Neural progenitor cell (in vitro differentiated cells): ENCODE data around the gene TICRR. TPM values are rescaled to one million over a fixed set of nuclear protein-coding genes. Genes with fewer than 3 reads are reported as not detected.

Experiments used
- DNase-seq: peaks from one replicate; pipeline ENCODE4 v3.0.0-alpha.2; 2016; ENCODE audit warnings: low spot score
- H2AFZ ChIP-seq: fragments of 200-600 bp; sonication (generic); replicated peaks from 2 replicates; pipeline ENCODE4 v1.6.1; 2016; ENCODE audit warnings: antibody characterized with exemption
- H3F3A ChIP-seq: fragments of 200-600 bp; sonication (generic); 2 replicates; pipeline ENCODE4 v1.6.1; 2016; ENCODE audit warnings: antibody characterized with exemption, low read depth
- H3K27ac ChIP-seq: fragments of 200-600 bp; sonication (generic); 2 replicates; pipeline ENCODE4 v1.5.1; 2016; ENCODE audit warnings: mild to moderate bottlenecking
- H3K27me3 ChIP-seq: fragments of 200-600 bp; sonication (generic); 2 replicates; pipeline ENCODE4 v1.6.1; 2016; ENCODE audit warnings: mild to moderate bottlenecking, moderate library complexity
- H3K36me3 ChIP-seq: fragments of 200-600 bp; sonication (generic); 2 replicates; pipeline ENCODE4 v1.5.1; 2016
- H3K4me1 ChIP-seq: fragments of 200-600 bp; sonication (generic); 2 replicates; pipeline ENCODE4 v1.6.1; 2016; ENCODE audit warnings: mixed run types
- H3K4me2 ChIP-seq: fragments of 200-600 bp; sonication (generic); 2 replicates; pipeline ENCODE4 v1.6.1; 2016
- H3K4me3 ChIP-seq: fragments of 200-600 bp; sonication (generic); 2 replicates; pipeline ENCODE4 v1.5.1; 2016
- H3K79me2 ChIP-seq: fragments of 200-600 bp; sonication (generic); 2 replicates; pipeline ENCODE4 v1.6.1; 2016; ENCODE audit warnings: low read depth
- H3K9ac ChIP-seq: fragments of 200-600 bp; sonication (generic); 2 replicates; pipeline ENCODE4 v1.6.1; 2016
- H3K9me3 ChIP-seq: fragments of 200-600 bp; sonication (generic); 2 replicates; pipeline ENCODE4 v1.5.1; 2016; ENCODE audit warnings: low read depth
- H4K20me1 ChIP-seq: fragments of 200-600 bp; sonication (generic); 2 replicates; pipeline ENCODE4 v1.6.1; 2016; ENCODE audit warnings: low read depth
- H3K27ac Mint-ChIP-seq: 3 replicates; pipeline ENCODE4 v1.8.0; 2021; ENCODE audit warnings: mixed read lengths
- H3K27me3 Mint-ChIP-seq: 2 replicates; pipeline ENCODE4 v1.8.0; 2022; ENCODE audit warnings: low read depth, mild to moderate bottlenecking, inconsistent platforms, moderate library complexity, mixed read lengths; ENCODE audit not compliant: insufficient read depth
- H3K36me3 Mint-ChIP-seq: 3 replicates; pipeline ENCODE4 v1.8.0; 2021; ENCODE audit warnings: mixed read lengths
- H3K4me1 Mint-ChIP-seq: 3 replicates; pipeline ENCODE4 v1.8.0; 2021; ENCODE audit warnings: mixed read lengths
- H3K4me3 Mint-ChIP-seq: 3 replicates; pipeline ENCODE4 v1.8.0; 2021; ENCODE audit warnings: mild to moderate bottlenecking, moderate library complexity, mixed read lengths
- H3K9me3 Mint-ChIP-seq: 3 replicates; pipeline ENCODE4 v1.8.0; 2020; ENCODE audit warnings: mixed read lengths
- EZH2 ChIP-seq: fragments of 200-600 bp; sonication (generic); IDR thresholded peaks from 2 replicates; pipeline ENCODE4 v1.6.1; 2017; ENCODE audit warnings: antibody characterized with exemption, mild to moderate bottlenecking, moderate library complexity
- EZH2phosphoT487 ChIP-seq: fragments of 200-600 bp; sonication (generic); IDR thresholded peaks from 2 replicates; pipeline ENCODE4 v1.6.1; 2017; ENCODE audit warnings: antibody characterized with exemption
- total RNA-seq: library from RNA; depleted of rRNA; stranded (reverse); fragments of >200 nt; gene quantifications from 2 replicates; pipeline ENCODE4 v1.2.3, GENCODE V29; 2015; ENCODE audit warnings: low replicate concordance
- TF ChIP-seq, protein P1 (sequence below): fragments of 200-600 bp; sonication (generic); IDR thresholded peaks from 2 replicates; pipeline ENCODE4 v1.5.1; 2017; ENCODE audit warnings: antibody characterized with exemption, mild to moderate bottlenecking

Gene TICRR
- total RNA-seq, 1 donor from 2014 or later, result 19.6 TPM

DNA sequence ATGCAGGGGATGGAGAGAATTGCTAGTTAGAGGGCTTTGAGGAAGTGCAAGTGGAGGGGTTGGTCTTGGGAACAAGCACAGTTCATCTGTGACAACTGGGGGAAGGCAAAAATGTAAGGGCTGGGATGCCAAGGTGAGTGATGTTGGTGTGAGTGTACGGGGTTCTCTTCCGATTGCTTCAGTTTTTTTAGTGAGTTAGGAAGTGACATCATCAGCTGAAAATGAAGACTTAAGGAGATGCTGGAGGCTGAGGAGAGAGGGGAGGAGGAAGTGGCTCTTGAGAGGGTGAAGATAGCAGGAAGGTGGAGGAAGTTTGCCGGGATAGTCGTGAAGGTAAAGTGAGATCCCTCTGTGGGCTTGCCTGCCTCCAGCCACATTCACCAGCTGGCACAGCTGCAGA is 12.7 kb downstream of the TICRR start:
- no peak overlapping the region for H3K27ac ChIP-seq
- Mint-ChIP-seq H3K36me3 (peaks cover 22% of the 10 kb centered on the region), H3K9me3 (no peaks in the 10 kb centered on the region), H3K27me3 (no peaks in the 10 kb centered on the region), H3K4me3 (no peak overlapping the region), H3K4me1 (peaks cover 2% of the 10 kb centered on the region), H3K27ac (no peak overlapping the region)
- no peaks in the 10 kb centered on the region for H3K4me1 ChIP-seq
- TF ChIP-seq EZH2, result no peak
- no peak for TF ChIP-seq EZH2phosphoT487
- no peaks in the 10 kb centered on the region for H3K9me3 ChIP-seq
- H3F3A ChIP-seq, result no peaks in the 10 kb centered on the region
- no peak overlapping the region for H2AFZ ChIP-seq
- H3K79me2 ChIP-seq, result peaks cover 26% of the 10 kb centered on the region
- H3K27me3 ChIP-seq, result no peaks in the 10 kb centered on the region
- peaks cover 20% of the 10 kb centered on the region for H3K36me3 ChIP-seq
- no peak for DNase-seq
- H3K4me3 ChIP-seq, result no peak overlapping the region
- no peak overlapping the region for H3K4me2 ChIP-seq
- no peak overlapping the region for H3K9ac ChIP-seq
- H4K20me1 ChIP-seq, result peaks cover 33% of the 10 kb centered on the region

DNA sequence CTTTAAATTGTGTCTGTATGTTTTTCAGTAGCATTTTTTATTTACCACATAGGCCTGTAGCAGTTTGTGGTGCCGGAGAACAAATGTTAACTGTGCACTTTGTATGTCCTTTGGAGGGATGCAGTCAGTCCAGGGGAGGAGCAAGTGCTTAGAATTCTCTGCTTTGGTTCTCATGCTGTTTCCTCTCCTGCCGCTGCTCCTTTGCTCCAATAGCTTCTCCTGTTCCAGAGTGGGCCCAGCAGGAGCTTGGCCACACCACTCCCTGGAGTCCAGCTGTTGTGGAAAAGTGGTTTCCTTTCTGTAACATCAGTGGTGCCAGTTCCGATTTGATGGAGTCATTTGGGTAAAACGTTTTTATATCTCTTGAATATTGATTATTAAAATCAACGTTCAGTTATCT is 16.6 kb downstream of the TICRR start:
- Histone ChIP-seq H3K4me1 (no peaks in the 10 kb centered on the region), H3F3A (no peaks in the 10 kb centered on the region), H3K9me3 (no peaks in the 10 kb centered on the region), H3K36me3 (peaks cover 15% of the 10 kb centered on the region), H2AFZ (no peak overlapping the region), H3K27ac (no peak overlapping the region), H3K27me3 (no peaks in the 10 kb centered on the region), H4K20me1 (peaks cover 11% of the 10 kb centered on the region), H3K4me3 (no peak overlapping the region), H3K4me2 (no peak overlapping the region), H3K9ac (no peak overlapping the region), H3K79me2 (peaks cover under 1% of the 10 kb centered on the region)
- peaks cover 28% of the 10 kb centered on the region for H3K36me3 Mint-ChIP-seq
- H3K27ac Mint-ChIP-seq, result no peak overlapping the region
- H3K9me3 Mint-ChIP-seq, result no peaks in the 10 kb centered on the region
- H3K4me3 Mint-ChIP-seq, result no peak overlapping the region
- DNase-seq, result peak; percentile 2
- peaks cover 2% of the 10 kb centered on the region for H3K4me1 Mint-ChIP-seq
- no peak for TF ChIP-seq EZH2
- TF ChIP-seq, protein P1, sequence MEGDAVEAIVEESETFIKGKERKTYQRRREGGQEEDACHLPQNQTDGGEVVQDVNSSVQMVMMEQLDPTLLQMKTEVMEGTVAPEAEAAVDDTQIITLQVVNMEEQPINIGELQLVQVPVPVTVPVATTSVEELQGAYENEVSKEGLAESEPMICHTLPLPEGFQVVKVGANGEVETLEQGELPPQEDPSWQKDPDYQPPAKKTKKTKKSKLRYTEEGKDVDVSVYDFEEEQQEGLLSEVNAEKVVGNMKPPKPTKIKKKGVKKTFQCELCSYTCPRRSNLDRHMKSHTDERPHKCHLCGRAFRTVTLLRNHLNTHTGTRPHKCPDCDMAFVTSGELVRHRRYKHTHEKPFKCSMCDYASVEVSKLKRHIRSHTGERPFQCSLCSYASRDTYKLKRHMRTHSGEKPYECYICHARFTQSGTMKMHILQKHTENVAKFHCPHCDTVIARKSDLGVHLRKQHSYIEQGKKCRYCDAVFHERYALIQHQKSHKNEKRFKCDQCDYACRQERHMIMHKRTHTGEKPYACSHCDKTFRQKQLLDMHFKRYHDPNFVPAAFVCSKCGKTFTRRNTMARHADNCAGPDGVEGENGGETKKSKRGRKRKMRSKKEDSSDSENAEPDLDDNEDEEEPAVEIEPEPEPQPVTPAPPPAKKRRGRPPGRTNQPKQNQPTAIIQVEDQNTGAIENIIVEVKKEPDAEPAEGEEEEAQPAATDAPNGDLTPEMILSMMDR, result no peak
- H3K27me3 Mint-ChIP-seq, result no peaks in the 10 kb centered on the region

DNA sequence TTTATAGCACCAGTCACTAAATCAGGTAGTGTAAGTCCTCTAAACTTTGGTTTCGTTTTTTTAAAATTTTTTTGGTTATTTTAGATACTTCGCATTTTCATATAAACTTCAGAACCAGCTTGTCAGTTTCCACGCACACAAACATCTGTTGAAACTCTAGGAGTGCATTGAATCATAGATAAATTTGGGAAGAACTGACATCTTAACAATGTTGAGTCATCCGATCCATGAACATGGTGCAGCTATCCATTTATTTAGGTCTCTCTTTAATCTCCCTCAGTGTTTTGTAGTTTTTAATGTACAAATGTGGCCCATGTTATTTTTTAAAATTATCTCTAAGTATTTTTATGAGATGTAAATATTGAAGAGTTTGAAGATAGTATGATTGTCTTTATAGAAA is 17.7 kb downstream of the TICRR start:
- Mint-ChIP-seq H3K9me3 (no peaks in the 10 kb centered on the region), H3K4me3 (no peak overlapping the region), H3K4me1 (peaks cover 2% of the 10 kb centered on the region), H3K27me3 (no peaks in the 10 kb centered on the region), H3K27ac (no peak overlapping the region), H3K36me3 (peaks cover 34% of the 10 kb centered on the region)
- Histone ChIP-seq H3K27me3 (no peaks in the 10 kb centered on the region), H3K36me3 (peaks cover 23% of the 10 kb centered on the region), H3K9ac (no peak overlapping the region), H3K27ac (no peak overlapping the region), H4K20me1 (peaks cover 4% of the 10 kb centered on the region), H3K79me2 (no peaks in the 10 kb centered on the region), H3K9me3 (no peaks in the 10 kb centered on the region), H3K4me2 (no peak overlapping the region), H3K4me1 (no peaks in the 10 kb centered on the region), H3F3A (no peaks in the 10 kb centered on the region), H3K4me3 (no peak overlapping the region), H2AFZ (no peak overlapping the region)
- DNase-seq, result no peak
- no peak for TF ChIP-seq EZH2phosphoT487
- no peak for TF ChIP-seq EZH2
- TF ChIP-seq, protein P1, result no peak

DNA sequence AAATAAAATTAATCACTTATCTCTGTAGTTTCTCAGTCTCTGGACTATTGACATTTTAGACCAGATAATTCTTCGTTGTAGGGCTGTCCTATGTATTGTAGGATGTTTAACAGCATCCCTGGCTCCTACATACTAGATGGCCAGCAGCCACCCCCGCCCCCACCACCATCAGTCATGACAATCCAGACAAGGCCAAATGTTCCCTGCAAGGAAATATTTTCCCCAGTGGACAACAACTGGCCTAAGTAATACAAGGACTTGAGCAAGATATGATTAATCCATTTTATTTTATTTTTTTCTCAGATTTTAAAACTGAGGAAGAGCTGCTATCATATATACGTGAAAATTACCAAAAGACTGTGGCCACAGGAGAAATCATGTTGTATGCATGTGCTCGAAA is 23.8 kb downstream of the TICRR start:
- H3K4me1 Mint-ChIP-seq, result no peaks in the 10 kb centered on the region
- TF ChIP-seq EZH2 (no peak), EZH2phosphoT487 (no peak)
- TF ChIP-seq, protein P1, result no peak
- no peaks in the 10 kb centered on the region for H3K4me1 ChIP-seq
- no peaks in the 10 kb centered on the region for H4K20me1 ChIP-seq
- H3K79me2 ChIP-seq, result no peaks in the 10 kb centered on the region
- no peak overlapping the region for H2AFZ ChIP-seq
- H3K36me3 ChIP-seq, result peaks cover 53% of the 10 kb centered on the region
- no peak overlapping the region for H3K27ac ChIP-seq
- no peak overlapping the region for H3K4me3 Mint-ChIP-seq
- no peak overlapping the region for H3K4me3 ChIP-seq
- peaks cover 4% of the 10 kb centered on the region for H3F3A ChIP-seq
- no peaks in the 10 kb centered on the region for H3K27me3 Mint-ChIP-seq
- no peak for DNase-seq
- peaks cover 34% of the 10 kb centered on the region for H3K36me3 Mint-ChIP-seq
- no peaks in the 10 kb centered on the region for H3K9me3 ChIP-seq
- no peaks in the 10 kb centered on the region for H3K27me3 ChIP-seq
- H3K4me2 ChIP-seq, result no peak overlapping the region
- no peak overlapping the region for H3K9ac ChIP-seq
- no peak overlapping the region for H3K27ac Mint-ChIP-seq
- no peaks in the 10 kb centered on the region for H3K9me3 Mint-ChIP-seq
